ENCODE results near the gene ST6GALNAC2. TPM values are rescaled to one million over a fixed set of nuclear protein-coding genes. Genes with fewer than 3 reads are reported as not detected.
A peak's percentile ranks its signal among the peaks of the same experiment; 100 is the strongest.
"Not testable (repeated sequence)": the region's sequence is repeated elsewhere in the genome, so short reads cannot be mapped to it uniquely, and the experiment has no call there.

The ST6GALNAC2 gene
- total RNA-seq, 1 donor: 0.81 TPM

DNA sequence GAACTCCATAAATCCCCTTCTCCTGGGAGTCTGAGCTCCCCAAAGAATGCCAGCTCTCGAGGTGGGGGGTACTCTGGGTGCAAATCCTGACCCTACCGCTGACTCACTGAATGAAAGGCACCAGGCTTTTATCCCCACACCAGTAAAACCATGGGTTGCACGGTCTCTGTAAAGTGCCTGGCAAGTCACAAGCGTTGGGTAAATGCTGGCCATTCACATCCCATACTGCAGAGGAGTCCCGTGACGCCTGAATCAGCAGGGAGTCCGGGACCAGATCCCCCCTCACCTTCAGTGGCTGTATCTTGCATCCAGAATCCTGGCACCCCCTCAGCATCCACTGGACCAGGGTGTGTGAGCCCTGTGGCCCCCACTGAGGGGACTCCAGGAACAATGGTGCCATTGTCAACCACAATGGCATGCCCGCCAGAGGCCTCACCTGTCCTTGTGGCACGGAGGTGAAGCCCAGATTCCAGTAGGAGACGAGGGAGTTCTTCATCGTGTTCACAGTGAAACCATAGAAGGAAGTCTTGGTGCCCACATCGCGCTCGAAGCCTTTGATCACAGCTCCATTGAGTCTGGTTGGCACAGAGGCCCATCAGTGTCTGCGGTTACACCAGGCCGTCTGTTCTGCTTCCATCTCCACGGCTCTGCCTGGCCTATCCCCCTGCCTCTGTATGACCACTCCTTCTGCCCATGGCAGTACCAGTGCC is 13.3 kb downstream of the ST6GALNAC2 start:
- DNase-seq (ENCODE audit: low read depth in 2 of 3, low spot score in 2 of 3): no peak

DNA sequence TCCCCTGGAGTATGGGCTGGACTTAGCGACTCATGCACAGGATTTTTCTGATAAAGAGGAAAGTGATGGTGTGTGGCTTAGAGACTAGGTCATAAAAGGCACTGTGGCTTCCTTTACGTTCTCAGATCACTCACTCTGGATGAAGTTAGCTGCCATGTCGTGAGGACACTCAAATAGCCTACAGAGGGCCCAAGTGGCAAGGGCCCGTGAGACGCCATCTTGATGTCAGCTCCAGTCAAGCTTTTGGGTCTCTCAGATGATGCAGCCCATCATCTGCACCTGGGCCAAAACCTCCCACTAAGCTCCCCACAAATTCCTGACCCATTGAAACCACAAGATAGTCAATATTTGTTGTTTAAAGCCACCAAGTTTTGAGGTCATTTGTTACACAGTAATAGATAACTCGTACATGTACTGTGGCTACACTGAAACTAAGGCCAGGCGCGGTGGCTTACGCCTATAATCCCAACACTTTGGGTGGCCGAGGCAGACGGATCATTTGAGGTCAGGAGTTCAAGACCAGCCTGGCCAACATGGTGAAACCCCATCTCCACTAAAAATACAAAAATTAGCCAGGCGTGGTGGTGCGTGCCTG is 14.7 kb downstream of the ST6GALNAC2 start:
- DNase-seq (ENCODE audit: low read depth in 2 of 3, low spot score in 2 of 3): no peak

- DNase-seq (ENCODE audit: low read depth in 2 of 3, low spot score in 2 of 3): no peak
Observed at GRCh38 chr17:76570457-76570856, 15.2 kb downstream of the ST6GALNAC2 start.

- DNase-seq (ENCODE audit: low read depth in 2 of 3, low spot score in 2 of 3): no peak
Observed at GRCh38 chr17:76569607-76570279, 15.9 kb downstream of the ST6GALNAC2 start.

DNA sequence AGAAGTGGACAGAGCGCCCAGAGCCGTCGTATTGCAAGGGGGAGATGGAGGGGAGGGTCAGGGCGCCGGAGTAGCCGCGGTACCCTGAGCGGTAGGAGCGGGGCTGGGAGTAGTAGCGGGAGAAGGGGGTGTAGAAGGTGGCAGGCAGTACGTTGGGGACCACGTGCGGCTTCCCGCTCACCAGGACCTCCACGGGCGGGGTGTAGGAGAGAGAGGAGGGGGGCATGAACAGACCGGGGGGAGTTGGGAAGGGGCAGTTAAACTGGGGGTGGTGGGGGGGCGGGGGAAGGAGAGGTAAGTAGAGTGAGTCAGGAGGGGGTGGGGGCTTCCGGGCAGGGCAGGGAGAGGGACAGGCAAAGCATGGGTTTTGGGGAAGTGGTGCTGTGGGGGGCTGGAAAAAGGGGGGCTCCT is 16.8 kb downstream of the ST6GALNAC2 start:
- peak in 2 of 3 donors; percentile 61 to 71 for DNase-seq (ENCODE audit: low read depth in 2 of 3, low spot score in 2 of 3)

DNA sequence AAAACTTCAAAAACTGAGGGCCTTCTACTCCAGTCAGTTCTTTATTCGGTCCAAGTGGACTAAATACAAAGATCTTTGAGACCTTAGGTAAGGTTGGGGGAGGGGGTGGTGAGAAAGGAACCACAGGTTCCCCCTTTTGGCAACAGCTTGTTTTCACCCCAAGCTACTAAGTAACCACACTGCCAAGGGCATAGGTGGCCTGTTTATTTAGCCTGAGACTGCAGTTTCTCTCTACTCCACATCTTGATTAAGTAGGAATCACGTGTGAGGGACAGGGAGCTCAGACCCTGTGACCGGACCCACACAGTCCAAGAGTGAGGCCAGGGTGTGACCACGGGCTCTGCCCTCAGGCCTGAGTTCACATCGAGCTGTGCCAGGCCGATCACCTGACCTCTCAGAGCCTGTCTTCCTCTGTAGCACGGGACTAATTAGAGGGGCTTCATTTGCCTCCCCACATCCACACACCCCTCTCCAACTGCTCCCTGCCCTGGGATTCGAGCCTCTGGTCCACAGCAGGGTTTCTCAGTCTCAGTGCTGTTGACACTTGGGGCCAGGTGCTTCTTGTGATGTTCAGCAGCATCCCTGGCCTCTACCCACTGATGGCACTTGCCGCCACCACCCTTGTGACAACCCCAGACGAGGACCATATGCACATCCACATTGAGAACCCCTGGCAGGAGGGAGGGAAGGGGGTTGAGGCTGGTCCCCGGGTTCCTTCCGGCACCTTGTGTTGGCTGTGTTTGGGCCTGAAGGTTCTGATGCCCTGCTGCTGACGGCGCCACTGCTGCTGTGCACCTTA is 17.8 kb downstream of the ST6GALNAC2 start:
- DNase-seq (ENCODE audit: low read depth in 2 of 3, low spot score in 2 of 3): peak in 2 of 3 donors; percentile 76 to 88

DNA sequence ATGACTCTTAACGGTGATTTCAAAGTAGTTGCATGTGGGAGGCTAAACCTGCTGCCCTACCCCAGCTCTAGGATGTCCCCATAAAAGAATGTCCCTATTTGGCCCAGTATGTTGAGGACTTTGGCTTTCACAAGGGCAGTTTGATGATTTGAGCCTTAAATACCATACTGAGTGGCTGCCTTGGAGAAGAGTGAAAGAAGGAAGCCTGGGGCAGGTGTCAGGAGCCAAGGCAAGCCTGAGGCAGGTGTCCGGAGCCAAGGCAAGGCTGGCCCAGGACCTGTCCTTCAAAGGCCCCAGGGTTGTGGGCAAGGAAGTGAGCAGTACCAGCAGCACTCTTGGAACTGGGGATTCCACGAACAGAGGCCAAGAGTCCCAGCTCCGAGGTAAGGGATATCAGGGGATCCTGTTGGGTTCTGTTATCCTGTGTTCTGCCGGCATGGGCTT is 18.6 kb downstream of the ST6GALNAC2 start:
- no peak for DNase-seq (ENCODE audit: low read depth in 2 of 3, low spot score in 2 of 3)

- DNase-seq (ENCODE audit: low read depth in 2 of 3, low spot score in 2 of 3): no peak
Observed at GRCh38 chr17:76566613-76566943, 19.1 kb downstream of the ST6GALNAC2 start.

- no peak for DNase-seq (ENCODE audit: low read depth in 2 of 3, low spot score in 2 of 3)
Observed at GRCh38 chr17:76565728-76566612, 19.7 kb downstream of the ST6GALNAC2 start.

- DNase-seq (ENCODE audit: low read depth in 2 of 3, low spot score in 2 of 3): not testable (repeated sequence)
Observed at GRCh38 chr17:76564991-76565727, 20.5 kb downstream of the ST6GALNAC2 start.

DNA sequence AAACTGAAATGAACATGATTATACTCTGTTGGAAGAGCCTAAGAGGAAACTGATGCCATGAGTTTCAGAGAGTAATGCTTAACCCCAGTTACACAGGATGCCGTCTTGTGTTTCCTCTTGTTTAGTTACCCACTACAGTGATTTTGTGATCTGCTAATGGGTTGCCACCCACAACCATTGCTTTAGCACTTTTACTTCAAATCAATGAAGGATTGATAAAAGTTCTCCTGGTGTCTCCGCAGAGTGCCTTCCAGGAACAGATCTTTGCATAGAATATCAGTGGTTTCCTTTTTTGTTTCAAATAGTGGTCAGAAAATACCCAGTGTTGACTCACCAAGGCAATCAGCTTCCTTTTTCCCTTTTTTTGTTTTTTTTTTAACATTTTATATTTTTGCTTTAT is 22.3 kb downstream of the ST6GALNAC2 start:
- not testable (repeated sequence) for DNase-seq (ENCODE audit: low read depth in 2 of 3, low spot score in 2 of 3)

GRCh38 chr17:76562734-76563148 is 22.9 kb downstream of the ST6GALNAC2 start:
- DNase-seq (ENCODE audit: low read depth in 2 of 3, low spot score in 2 of 3): no peak

DNA sequence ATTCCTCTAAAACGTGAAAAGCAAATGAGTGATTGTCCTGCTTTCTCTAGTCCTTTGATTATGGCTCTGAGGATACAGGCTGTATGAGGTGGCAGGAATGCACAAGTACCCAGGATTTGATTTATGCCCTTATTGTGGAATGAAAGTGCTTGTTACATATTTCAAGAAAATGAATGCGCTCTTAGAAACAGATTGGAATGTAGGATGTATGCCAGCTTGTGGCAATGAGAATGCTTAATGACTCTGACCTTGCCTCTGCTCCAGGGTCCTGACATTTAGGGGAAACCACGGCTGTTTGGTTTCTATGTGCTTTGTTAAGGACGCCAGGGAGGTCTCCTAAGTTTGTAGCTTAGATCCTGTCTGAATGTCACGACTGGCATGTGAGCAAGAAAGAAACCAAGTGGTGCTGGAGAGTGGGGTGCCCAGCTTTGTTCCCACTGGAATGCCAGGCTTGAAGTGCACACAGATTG is 23.8 kb downstream of the ST6GALNAC2 start:
- DNase-seq (ENCODE audit: low read depth in 2 of 3, low spot score in 2 of 3): no peak

GRCh38 chr17:76561332-76561731 is 24.3 kb downstream of the ST6GALNAC2 start:
- DNase-seq (ENCODE audit: low read depth in 2 of 3, low spot score in 2 of 3): no peak

DNA sequence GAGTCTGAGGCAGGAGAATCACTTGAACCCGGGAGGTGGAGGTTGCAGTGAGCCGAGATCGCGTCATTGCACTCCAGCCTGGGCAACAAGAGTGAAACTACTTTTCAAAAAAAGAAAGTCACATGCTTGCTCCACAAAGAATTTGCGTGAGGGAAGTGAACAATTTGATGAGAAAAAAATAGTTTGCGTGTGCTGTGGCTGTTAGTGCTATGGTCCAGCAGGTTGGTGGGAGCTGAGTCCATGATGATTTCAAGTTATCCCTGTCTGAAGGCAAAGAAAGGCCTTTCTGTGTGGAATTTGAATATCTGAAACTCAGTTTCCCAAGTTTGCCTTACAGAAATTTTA is 24.8 kb downstream of the ST6GALNAC2 start:
- DNase-seq (ENCODE audit: low read depth in 2 of 3, low spot score in 2 of 3): no peak

DNA sequence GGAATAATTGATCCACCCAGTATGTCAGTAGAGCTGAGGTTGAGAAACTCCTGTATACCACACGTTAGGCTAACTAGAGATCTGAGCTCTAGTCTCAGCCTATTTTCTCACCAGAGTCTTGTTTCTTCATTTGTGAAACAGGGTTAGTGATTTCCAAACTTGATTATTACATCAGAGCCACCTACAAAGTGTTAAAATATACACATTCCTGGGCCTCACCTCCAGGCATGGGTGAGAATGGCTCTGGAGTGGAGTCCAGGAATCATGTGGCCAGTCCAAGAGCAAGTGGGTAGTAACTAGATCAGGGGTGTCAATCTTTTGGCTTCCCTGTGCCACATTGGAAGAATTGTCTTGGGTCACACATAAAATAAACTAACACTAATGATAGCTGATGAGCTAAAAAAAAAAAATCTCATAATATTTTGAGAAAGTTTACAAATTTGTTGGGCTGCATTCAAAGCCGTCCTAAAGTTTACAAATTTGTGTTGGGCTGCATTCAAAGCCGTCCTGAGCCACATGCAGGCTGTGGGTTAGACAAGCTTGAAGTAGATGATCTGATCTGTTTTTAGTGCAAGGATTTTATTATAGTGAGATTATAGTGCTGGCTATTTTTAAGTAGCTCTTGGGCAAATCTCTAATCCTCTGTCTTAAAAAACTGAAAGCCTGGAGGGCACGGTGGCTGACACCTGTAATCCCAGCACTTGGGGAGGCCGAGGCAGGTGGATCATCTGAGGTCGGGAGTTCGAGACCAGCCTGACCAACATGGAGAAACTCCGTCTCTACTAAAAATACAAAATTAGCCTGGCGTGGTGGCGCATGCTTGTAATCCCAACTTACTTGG is 25.4 kb downstream of the ST6GALNAC2 start:
- DNase-seq (ENCODE audit: low read depth in 2 of 3, low spot score in 2 of 3): no peak

DNA sequence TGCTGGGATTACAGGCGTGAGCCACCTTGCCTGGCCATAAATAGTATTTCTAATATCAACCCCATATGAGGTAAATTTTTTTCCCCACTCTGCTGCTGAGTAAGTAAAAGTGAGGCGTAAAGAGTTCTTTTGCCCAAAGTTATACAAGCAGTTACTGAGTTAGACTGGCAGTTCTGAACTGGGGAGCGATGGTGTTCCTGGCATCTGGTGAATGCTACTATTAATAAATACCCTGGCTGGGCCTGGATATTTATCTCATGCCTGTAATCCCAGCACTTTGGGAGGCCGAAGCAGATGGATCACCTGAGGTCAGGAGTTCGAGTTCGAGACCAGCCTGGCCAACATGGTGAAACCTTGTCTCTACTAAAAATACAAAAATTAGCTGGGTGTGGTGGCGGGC is 26.2 kb downstream of the ST6GALNAC2 start:
- DNase-seq (ENCODE audit: low read depth in 2 of 3, low spot score in 2 of 3): not testable (repeated sequence)
